HepG2 (cell line): Measurements from ENCODE around the gene USP10. TPM values are rescaled to one million over a fixed set of nuclear protein-coding genes. Genes with fewer than 3 reads are reported as not detected.

ENCODE experiments used
- GABPA ChIP-seq, 2 experiments: IDR thresholded peaks; 2 replicates each; pipeline ENCODE4 v1.6.1; 2011 to 2016; ENCODE audit warnings: low read depth in 2 of 2, low read length in 1 of 2, missing biosample characterization in 1 of 2, missing genetic modification characterization in 1 of 2
- ZFP36L1 ChIP-seq: sonication (generic); formaldehyde crosslinking; IDR thresholded peaks from 2 replicates; pipeline ENCODE4 v1.8.0; 2022; ENCODE audit warnings: mild to moderate bottlenecking, missing genetic modification reagents, moderate library complexity
- ZNF709 ChIP-seq: sonication (generic); formaldehyde crosslinking; IDR thresholded peaks from 2 replicates; pipeline ENCODE4 v1.5.0; 2020; ENCODE audit warnings: mild to moderate bottlenecking, missing genetic modification reagents
- ZNF776 ChIP-seq: sonication (generic); formaldehyde crosslinking; IDR thresholded peaks from 2 replicates; pipeline ENCODE4 v1.4.0; 2020; ENCODE audit warnings: mild to moderate bottlenecking, missing genetic modification reagents
- ZSCAN29 ChIP-seq: sonication (generic); formaldehyde crosslinking; conservative IDR thresholded peaks from 2 replicates; pipeline ENCODE4 v1.4.0; 2020; ENCODE audit warnings: mild to moderate bottlenecking, missing genetic modification reagents
- polyA plus RNA-seq, 8 experiments: library from polyadenylated mRNA; depleted of rRNA in 3 of 8; stranded (reverse) in 7 of 8; unstranded in 1 of 8; fragments of >200 nt; fragmentation: Illumina TruSeq in 4 of 8; extraction: Trizol in 4 of 8; gene quantifications; 2 replicates each; pipeline versions ENCODE4 v1.2.1 to v1.2.3, GENCODE V29; 2011 to 2016; ENCODE audit warnings: low read depth in 4 of 8, missing spikeins in 1 of 8, mixed read lengths in 1 of 8; ENCODE audit not compliant: insufficient read depth in 1 of 8
- total RNA-seq, 5 experiments: library from RNA; depleted of rRNA; stranded (reverse); fragments of >200 nt; fragmentation: Illumina TruSeq; extraction: Trizol; gene quantifications; 2 replicates each; pipeline ENCODE4 v1.2.3, GENCODE V29; 2016; ENCODE audit warnings: low read depth in 1 of 5
- TF ChIP-seq, protein P1 (sequence below), 2 experiments: fragments of 450-650 bp in 1 of 2; sonication (generic) in 1 of 2; formaldehyde crosslinking in 1 of 2; IDR thresholded peaks; 2 replicates each; pipeline versions ENCODE4 v1.6.1 to v1.8.0; 2016 to 2022; ENCODE audit warnings: antibody characterized with exemption in 1 of 2, mild to moderate bottlenecking in 1 of 2, missing genetic modification reagents in 1 of 2
- TF ChIP-seq, protein P2 (sequence below): sonication (generic); formaldehyde crosslinking; IDR thresholded peaks from 2 replicates; pipeline ENCODE4 v1.5.1; 2020; ENCODE audit warnings: missing genetic modification reagents, mild to moderate bottlenecking, borderline replicate concordance
- TF ChIP-seq, protein P3 (sequence below), 2 experiments: sonication (generic) in 1 of 2; formaldehyde crosslinking in 1 of 2; IDR thresholded peaks; 2 replicates each; pipeline versions ENCODE4 v1.4.0 to v1.6.1; 2018 to 2020; ENCODE audit warnings: missing genetic modification reagents in 2 of 2, borderline replicate concordance in 1 of 2, low read depth in 1 of 2, mild to moderate bottlenecking in 1 of 2, missing biosample characterization in 1 of 2
- TF ChIP-seq, protein P4 (sequence below): sonication (generic); formaldehyde crosslinking; IDR thresholded peaks from 2 replicates; pipeline ENCODE4 v1.8.0; 2022; ENCODE audit warnings: mild to moderate bottlenecking, missing genetic modification reagents, moderate library complexity
- TF ChIP-seq, protein P5 (sequence below): sonication (generic); formaldehyde crosslinking; conservative IDR thresholded peaks from 2 replicates; pipeline ENCODE4 v1.8.1; 2023; ENCODE audit warnings: missing genetic modification reagents
- TF ChIP-seq, protein P6 (sequence below): sonication (generic); formaldehyde crosslinking; IDR thresholded peaks from 2 replicates; pipeline ENCODE4 v1.4.0; 2020; ENCODE audit warnings: mild to moderate bottlenecking, missing genetic modification reagents

Gene USP10
- total and polyA plus RNA-seq, 2 of the 13 experiments (the other 11 are each of a cell fraction or from before 2014, with no cell fraction given), result 79.1 to 122 TPM

DNA sequence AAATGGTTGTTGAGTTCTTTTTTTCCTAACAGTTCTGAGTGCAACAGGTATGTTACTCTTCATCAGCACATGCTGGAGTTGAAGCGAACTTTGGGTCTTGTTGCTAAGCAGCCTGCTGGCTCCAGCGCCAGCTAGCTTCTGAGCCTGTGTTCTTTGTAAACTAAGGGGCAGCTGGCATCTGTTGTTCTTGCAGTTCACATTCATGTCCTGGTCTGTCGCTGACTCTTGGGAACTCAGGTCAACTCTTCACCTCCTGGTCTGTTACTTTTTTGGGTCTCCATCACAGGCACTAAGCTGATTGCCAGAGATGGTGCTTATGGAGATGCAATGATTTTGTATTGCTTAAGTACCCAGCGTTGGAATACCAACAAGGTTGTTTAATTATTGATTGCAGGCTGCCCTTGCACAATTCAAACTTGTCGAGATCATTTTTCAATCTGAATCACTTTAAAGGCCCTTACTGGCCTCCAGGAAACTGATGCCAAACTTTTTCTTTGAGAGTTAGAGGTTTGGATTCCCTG lies 40.9 kb downstream of the USP10 start (continued):
- TF ChIP-seq, protein P1, sequence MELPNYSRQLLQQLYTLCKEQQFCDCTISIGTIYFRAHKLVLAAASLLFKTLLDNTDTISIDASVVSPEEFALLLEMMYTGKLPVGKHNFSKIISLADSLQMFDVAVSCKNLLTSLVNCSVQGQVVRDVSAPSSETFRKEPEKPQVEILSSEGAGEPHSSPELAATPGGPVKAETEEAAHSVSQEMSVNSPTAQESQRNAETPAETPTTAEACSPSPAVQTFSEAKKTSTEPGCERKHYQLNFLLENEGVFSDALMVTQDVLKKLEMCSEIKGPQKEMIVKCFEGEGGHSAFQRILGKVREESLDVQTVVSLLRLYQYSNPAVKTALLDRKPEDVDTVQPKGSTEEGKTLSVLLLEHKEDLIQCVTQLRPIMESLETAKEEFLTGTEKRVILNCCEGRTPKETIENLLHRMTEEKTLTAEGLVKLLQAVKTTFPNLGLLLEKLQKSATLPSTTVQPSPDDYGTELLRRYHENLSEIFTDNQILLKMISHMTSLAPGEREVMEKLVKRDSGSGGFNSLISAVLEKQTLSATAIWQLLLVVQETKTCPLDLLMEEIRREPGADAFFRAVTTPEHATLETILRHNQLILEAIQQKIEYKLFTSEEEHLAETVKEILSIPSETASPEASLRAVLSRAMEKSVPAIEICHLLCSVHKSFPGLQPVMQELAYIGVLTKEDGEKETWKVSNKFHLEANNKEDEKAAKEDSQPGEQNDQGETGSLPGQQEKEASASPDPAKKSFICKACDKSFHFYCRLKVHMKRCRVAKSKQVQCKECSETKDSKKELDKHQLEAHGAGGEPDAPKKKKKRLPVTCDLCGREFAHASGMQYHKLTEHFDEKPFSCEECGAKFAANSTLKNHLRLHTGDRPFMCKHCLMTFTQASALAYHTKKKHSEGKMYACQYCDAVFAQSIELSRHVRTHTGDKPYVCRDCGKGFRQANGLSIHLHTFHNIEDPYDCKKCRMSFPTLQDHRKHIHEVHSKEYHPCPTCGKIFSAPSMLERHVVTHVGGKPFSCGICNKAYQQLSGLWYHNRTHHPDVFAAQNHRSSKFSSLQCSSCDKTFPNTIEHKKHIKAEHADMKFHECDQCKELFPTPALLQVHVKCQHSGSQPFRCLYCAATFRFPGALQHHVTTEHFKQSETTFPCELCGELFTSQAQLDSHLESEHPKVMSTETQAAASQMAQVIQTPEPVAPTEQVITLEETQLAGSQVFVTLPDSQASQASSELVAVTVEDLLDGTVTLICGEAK (IDR thresholded peaks at IDR 0.05), result no peak
- TF ChIP-seq, protein P1 (CRISPR knock-in tag; IDR thresholded peaks at IDR 0.05), result no peak
- TF ChIP-seq ZFP36L1 (CRISPR knock-in tag), result no peak
- TF ChIP-seq, protein P2, sequence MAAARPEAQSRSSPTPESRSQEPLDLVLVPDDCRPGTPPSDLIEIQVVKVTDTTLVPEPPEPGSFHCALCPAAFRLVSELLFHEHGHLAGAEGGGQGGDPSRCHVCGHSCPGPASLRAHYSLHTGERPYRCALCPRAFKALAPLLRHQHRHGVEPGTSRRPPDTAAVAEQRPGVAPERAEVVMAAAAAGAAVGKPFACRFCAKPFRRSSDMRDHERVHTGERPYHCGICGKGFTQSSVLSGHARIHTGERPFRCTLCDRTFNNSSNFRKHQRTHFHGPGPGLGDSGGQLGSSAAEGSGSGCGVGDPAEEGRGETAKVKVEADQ (CRISPR knock-in tag), result no peak
- TF ChIP-seq, protein P3, sequence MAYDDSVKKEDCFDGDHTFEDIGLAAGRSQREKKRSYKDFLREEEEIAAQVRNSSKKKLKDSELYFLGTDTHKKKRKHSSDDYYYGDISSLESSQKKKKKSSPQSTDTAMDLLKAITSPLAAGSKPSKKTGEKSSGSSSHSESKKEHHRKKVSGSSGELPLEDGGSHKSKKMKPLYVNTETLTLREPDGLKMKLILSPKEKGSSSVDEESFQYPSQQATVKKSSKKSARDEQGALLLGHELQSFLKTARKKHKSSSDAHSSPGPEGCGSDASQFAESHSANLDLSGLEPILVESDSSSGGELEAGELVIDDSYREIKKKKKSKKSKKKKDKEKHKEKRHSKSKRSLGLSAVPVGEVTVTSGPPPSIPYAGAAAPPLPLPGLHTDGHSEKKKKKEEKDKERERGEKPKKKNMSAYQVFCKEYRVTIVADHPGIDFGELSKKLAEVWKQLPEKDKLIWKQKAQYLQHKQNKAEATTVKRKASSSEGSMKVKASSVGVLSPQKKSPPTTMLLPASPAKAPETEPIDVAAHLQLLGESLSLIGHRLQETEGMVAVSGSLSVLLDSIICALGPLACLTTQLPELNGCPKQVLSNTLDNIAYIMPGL (CRISPR knock-in tag; IDR thresholded peaks at IDR 0.05; ENCODE audit: borderline replicate concordance in 1 of 2, low read depth in 1 of 2), result no peak; a peak in 1 of 4 replicates
- TF ChIP-seq ZNF709, result no peak
- no peak for TF ChIP-seq ZNF776 (CRISPR knock-in tag)
- TF ChIP-seq, protein P4, sequence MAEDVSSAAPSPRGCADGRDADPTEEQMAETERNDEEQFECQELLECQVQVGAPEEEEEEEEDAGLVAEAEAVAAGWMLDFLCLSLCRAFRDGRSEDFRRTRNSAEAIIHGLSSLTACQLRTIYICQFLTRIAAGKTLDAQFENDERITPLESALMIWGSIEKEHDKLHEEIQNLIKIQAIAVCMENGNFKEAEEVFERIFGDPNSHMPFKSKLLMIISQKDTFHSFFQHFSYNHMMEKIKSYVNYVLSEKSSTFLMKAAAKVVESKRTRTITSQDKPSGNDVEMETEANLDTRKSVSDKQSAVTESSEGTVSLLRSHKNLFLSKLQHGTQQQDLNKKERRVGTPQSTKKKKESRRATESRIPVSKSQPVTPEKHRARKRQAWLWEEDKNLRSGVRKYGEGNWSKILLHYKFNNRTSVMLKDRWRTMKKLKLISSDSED, result no peak
- TF ChIP-seq, protein P5, sequence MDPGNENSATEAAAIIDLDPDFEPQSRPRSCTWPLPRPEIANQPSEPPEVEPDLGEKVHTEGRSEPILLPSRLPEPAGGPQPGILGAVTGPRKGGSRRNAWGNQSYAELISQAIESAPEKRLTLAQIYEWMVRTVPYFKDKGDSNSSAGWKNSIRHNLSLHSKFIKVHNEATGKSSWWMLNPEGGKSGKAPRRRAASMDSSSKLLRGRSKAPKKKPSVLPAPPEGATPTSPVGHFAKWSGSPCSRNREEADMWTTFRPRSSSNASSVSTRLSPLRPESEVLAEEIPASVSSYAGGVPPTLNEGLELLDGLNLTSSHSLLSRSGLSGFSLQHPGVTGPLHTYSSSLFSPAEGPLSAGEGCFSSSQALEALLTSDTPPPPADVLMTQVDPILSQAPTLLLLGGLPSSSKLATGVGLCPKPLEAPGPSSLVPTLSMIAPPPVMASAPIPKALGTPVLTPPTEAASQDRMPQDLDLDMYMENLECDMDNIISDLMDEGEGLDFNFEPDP (CRISPR knock-in tag), result no peak
- no peak for TF ChIP-seq GABPA (IDR thresholded peaks at IDR 0.05; ENCODE audit: low read depth, low read length)
- TF ChIP-seq GABPA (CRISPR knock-in tag; IDR thresholded peaks at IDR 0.05; ENCODE audit: low read depth), result no peak
- TF ChIP-seq ZSCAN29 (CRISPR knock-in tag), result 0 out of 2 replicates have a peak, but pooled peaks have one; percentile 58
- TF ChIP-seq, protein P6, sequence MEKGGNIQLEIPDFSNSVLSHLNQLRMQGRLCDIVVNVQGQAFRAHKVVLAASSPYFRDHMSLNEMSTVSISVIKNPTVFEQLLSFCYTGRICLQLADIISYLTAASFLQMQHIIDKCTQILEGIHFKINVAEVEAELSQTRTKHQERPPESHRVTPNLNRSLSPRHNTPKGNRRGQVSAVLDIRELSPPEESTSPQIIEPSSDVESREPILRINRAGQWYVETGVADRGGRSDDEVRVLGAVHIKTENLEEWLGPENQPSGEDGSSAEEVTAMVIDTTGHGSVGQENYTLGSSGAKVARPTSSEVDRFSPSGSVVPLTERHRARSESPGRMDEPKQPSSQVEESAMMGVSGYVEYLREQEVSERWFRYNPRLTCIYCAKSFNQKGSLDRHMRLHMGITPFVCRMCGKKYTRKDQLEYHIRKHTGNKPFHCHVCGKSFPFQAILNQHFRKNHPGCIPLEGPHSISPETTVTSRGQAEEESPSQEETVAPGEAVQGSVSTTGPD (CRISPR knock-in tag), result no peak
